Measurements from ENCODE around the gene HPN.
"Not testable (repeated sequence)": the region's sequence is repeated elsewhere in the genome, so short reads cannot be mapped to it uniquely, and the experiment has no call there.

HPN gene

GRCh38 chr19:35013820-35014754, 27.4 kb upstream of the HPN start:
- H3K9me3 ChIP-seq: no peaks in the 10 kb centered on the region
- H3K36me3 ChIP-seq (replicated peaks): peaks cover 94% of the 10 kb centered on the region

DNA sequence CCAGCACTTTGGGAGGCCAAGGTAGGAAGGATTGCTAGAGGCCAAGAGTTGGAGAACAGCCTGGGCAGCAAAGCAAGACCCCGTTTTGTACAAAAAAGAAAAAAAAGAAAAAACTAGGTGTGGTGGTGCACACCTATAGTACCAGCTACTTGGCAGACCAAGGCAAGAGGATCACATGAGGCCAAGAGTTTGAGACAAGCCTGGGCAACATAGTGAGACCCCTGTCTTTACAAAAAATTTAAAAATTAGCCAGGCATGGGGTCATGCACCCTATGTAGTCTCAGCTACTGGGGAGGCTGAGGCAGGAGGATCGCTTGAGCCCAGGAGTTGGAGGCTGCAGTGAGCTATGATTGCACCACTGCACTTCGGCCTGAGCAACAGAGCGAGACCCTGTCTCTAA, 26.7 kb upstream of the HPN start:
- H3K4me3 ChIP-seq; H3K9me3 ChIP-seq; H3K4me1 ChIP-seq; in situ Hi-C loops (cut with MboI; ENCODE audit: low sequenced_read_pairs); H3K27me3 ChIP-seq (ENCODE audit: low read depth); DNase-seq (ENCODE audit: low spot score in 2 of 2): not testable (repeated sequence)
- H3K36me3 ChIP-seq (replicated peaks): peaks cover 94% of the 10 kb centered on the region

More at GRCh38 chr19:35013820-35014754, 27.4 kb upstream of the HPN start:
- in situ Hi-C loops (cut with MboI; ENCODE audit: low sequenced_read_pairs): no loop called here
- no peak for DNase-seq (ENCODE audit: low spot score in 2 of 2)
- Histone ChIP-seq H3K4me3 (no peak overlapping the region), H3K27me3 (ENCODE audit: low read depth) (no peaks in the 10 kb centered on the region), H3K4me1 (no peaks in the 10 kb centered on the region)

- H3K4me1 ChIP-seq: no peaks in the 10 kb centered on the region
- in situ Hi-C loops (cut with MboI; ENCODE audit: low sequenced_read_pairs): no loop called here
- no peaks in the 10 kb centered on the region for H3K9me3 ChIP-seq
- peaks cover 94% of the 10 kb centered on the region for H3K36me3 ChIP-seq (replicated peaks)
- H3K4me3 ChIP-seq: no peak overlapping the region
- no peaks in the 10 kb centered on the region for H3K27me3 ChIP-seq (ENCODE audit: low read depth)
- no peak for DNase-seq (ENCODE audit: low spot score in 2 of 2)
These were observed 26.1 kb upstream of the HPN start for GRCh38 chr19:35015270-35015953.

GRCh38 chr19:35015954-35016351, 25.6 kb upstream of the HPN start:
- in situ Hi-C loops (cut with MboI; ENCODE audit: low sequenced_read_pairs): no loop called here
- H3K4me1 ChIP-seq: no peaks in the 10 kb centered on the region
- H3K4me3 ChIP-seq: no peak overlapping the region
- H3K27me3 ChIP-seq (ENCODE audit: low read depth): no peaks in the 10 kb centered on the region
- H3K9me3 ChIP-seq: no peaks in the 10 kb centered on the region
- H3K36me3 ChIP-seq (replicated peaks): peaks cover 95% of the 10 kb centered on the region
- no peak for DNase-seq (ENCODE audit: low spot score in 2 of 2)

DNA sequence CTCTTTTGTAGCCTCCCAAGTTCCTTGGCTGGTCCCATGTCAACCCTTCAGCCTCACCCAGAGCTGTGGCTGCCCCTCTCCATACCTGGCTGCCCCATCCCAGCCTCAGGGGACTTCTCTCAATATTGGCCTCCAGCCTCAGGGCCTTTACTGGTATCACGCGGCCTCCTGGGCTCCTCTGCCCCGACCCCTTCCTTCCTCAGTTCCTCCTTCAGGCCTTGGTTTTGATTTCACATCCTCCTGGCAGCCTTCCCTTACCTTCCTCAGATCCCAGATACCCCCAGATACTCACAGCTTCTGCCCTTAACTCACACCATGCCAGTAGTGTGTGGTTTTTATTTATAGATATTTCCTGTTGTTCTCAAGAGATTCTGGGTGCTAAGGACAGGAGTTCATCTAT, 24.0 kb upstream of the HPN start:
- DNase-seq (ENCODE audit: low spot score in 2 of 2): no peak
- Histone ChIP-seq H3K4me3 (no peak overlapping the region), H3K9me3 (no peaks in the 10 kb centered on the region), H3K27me3 (ENCODE audit: low read depth) (no peaks in the 10 kb centered on the region), H3K36me3 (replicated peaks) (peaks cover 95% of the 10 kb centered on the region), H3K4me1 (no peaks in the 10 kb centered on the region)
- in situ Hi-C loops (cut with MboI; ENCODE audit: low sequenced_read_pairs): no loop called here

GRCh38 chr19:35018379-35018778, 23.1 kb upstream of the HPN start:
- no peaks in the 10 kb centered on the region for H3K4me1 ChIP-seq
- in situ Hi-C loops (cut with MboI; ENCODE audit: low sequenced_read_pairs): no loop called here
- no peaks in the 10 kb centered on the region for H3K27me3 ChIP-seq (ENCODE audit: low read depth)
- peaks cover 91% of the 10 kb centered on the region for H3K36me3 ChIP-seq (replicated peaks)
- no peak for DNase-seq (ENCODE audit: low spot score in 2 of 2)
- H3K4me3 ChIP-seq: no peak overlapping the region
- no peaks in the 10 kb centered on the region for H3K9me3 ChIP-seq

GRCh38 chr19:35019144-35019543, 22.4 kb upstream of the HPN start:
- no peak for DNase-seq (ENCODE audit: low spot score in 2 of 2)
- in situ Hi-C loops (cut with MboI; ENCODE audit: low sequenced_read_pairs): no loop called here
- H3K9me3 ChIP-seq: no peaks in the 10 kb centered on the region
- no peaks in the 10 kb centered on the region for H3K4me1 ChIP-seq
- H3K27me3 ChIP-seq (ENCODE audit: low read depth): no peaks in the 10 kb centered on the region
- H3K36me3 ChIP-seq (replicated peaks): peaks cover 91% of the 10 kb centered on the region
- no peak overlapping the region for H3K4me3 ChIP-seq

GRCh38 chr19:35021016-35021415, 20.5 kb upstream of the HPN start:
- H3K4me3 ChIP-seq: no peak overlapping the region
- no peaks in the 10 kb centered on the region for H3K27me3 ChIP-seq (ENCODE audit: low read depth)
- no peak for DNase-seq (ENCODE audit: low spot score in 2 of 2)
- no peaks in the 10 kb centered on the region for H3K4me1 ChIP-seq
- in situ Hi-C loops (cut with MboI; ENCODE audit: low sequenced_read_pairs): no loop called here
- H3K36me3 ChIP-seq (replicated peaks): peaks cover 90% of the 10 kb centered on the region
- H3K9me3 ChIP-seq: no peaks in the 10 kb centered on the region

DNA sequence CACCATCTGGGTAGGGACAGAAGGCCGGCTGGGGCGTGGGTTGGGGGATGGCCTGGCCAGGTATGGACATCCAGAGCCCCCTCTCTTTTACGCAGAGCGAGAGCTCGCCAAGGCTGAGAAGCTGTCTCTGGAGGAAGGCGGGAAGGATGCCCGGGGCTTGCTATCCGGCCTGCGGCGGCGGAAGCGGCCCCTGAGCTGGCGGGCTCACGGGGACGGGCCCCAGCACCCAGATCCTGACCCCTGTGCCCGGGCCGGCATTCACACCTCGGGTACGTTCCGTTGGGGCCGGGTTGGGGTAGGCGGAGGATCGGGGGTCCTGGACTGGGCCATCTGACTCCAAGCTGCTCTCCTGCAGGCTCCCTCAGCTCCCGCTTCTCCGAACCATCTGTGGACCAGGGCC, 19.9 kb upstream of the HPN start:
- H3K36me3 ChIP-seq (replicated peaks): peaks cover 90% of the 10 kb centered on the region
- DNase-seq (ENCODE audit: low spot score in 2 of 2): no peak
- in situ Hi-C loops (cut with MboI; ENCODE audit: low sequenced_read_pairs): no loop called here
- no peak overlapping the region for H3K4me3 ChIP-seq
- no peaks in the 10 kb centered on the region for H3K4me1 ChIP-seq
- no peaks in the 10 kb centered on the region for H3K27me3 ChIP-seq (ENCODE audit: low read depth)
- no peaks in the 10 kb centered on the region for H3K9me3 ChIP-seq

DNA sequence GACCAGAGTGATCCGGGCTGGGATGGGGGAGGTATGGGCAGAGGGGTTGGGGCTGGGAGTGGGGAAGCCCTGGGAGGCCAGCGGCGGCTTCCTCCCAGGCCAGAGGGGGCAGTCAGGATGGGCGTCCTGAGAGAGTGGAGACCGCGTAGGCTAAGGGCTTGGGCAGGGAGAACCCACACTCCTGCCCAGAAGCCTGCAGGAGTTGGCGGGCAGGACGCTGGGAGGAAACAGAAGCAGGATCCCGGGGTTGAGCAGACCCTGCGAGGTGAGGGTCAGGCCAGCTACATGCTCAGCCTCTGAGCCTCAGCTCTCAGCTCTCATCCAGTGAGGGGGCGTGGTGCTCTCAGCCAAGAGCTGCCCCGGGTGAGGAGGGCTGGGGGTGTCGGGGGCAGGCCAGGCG, 19.1 kb upstream of the HPN start:
- no peak overlapping the region for H3K4me3 ChIP-seq
- peaks cover 92% of the 10 kb centered on the region for H3K36me3 ChIP-seq (replicated peaks)
- in situ Hi-C loops (cut with MboI; ENCODE audit: low sequenced_read_pairs): no loop called here
- H3K4me1 ChIP-seq: no peaks in the 10 kb centered on the region
- H3K27me3 ChIP-seq (ENCODE audit: low read depth): no peaks in the 10 kb centered on the region
- no peak for DNase-seq (ENCODE audit: low spot score in 2 of 2)
- no peaks in the 10 kb centered on the region for H3K9me3 ChIP-seq

DNA sequence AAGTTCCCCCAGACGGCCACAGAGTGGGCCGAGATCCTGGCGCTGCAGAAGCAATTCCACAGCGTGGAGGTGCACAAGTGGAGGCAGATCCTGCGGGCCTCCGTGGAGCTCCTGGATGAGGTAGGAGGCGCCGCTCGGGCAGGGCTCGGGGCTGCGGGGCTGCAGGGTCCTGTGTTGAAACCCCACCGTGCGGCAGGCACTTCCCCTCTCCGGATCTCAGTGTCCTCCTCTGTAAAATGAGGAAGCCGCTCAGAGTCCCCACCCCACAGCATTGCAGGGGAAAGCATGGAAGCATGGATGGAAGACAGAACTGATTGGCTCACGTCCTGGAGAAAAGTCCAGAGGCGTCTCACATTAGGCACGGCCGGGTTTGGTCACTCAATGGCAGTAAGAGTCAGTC, 18.1 kb upstream of the HPN start:
- H3K9me3 ChIP-seq: no peaks in the 10 kb centered on the region
- H3K4me1 ChIP-seq: no peaks in the 10 kb centered on the region
- no peaks in the 10 kb centered on the region for H3K27me3 ChIP-seq (ENCODE audit: low read depth)
- H3K36me3 ChIP-seq (replicated peaks): peaks cover 92% of the 10 kb centered on the region
- H3K4me3 ChIP-seq: no peak overlapping the region
- DNase-seq (ENCODE audit: low spot score in 2 of 2): no peak
- in situ Hi-C loops (cut with MboI; ENCODE audit: low sequenced_read_pairs): no loop called here

DNA sequence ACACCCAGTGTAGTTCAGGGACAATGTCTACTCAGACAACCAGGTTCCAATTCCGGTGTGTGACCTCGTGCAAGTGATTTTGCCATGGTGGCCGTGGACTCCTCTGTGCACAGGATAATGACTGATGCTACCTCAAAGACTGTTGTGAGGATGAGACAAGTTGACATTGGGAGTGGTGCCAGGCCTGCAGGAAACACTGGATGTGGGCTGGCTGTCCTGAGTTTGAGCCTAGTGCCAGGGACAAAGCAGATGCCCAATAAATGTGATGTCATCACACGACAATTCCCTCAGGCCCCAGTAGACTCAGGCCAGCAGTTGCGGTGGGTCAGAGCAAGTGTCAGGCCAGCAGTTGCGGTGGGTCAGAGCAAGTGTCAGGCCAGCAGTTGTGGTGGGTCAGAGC, 17.4 kb upstream of the HPN start:
- Histone ChIP-seq H3K4me3 (no peak overlapping the region), H3K9me3 (no peaks in the 10 kb centered on the region), H3K4me1 (no peaks in the 10 kb centered on the region), H3K36me3 (replicated peaks) (peaks cover 85% of the 10 kb centered on the region), H3K27me3 (ENCODE audit: low read depth) (no peaks in the 10 kb centered on the region)
- in situ Hi-C loops (cut with MboI; ENCODE audit: low sequenced_read_pairs): no loop called here
- DNase-seq (ENCODE audit: low spot score in 2 of 2): no peak

DNA sequence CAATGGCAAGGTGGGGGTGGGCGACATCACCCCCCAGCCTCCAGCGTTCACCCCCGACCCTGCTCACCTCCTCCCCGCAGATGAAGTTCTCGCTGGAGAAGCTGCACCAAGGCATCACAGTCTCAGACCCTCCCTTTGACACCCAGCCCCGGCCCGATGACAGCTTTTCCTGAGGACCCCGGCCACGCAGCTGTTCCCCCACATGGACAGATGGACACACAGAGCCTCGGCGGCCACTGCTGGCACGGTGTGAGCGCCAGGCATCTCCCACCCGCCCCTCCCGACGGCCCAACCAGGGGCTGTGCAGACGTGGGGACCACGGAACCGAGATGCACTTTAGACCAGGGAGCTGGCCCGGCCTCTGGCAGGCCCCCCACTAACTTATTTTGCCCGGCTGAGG, 15.6 kb upstream of the HPN start:
- Histone ChIP-seq H3K4me1 (no peaks in the 10 kb centered on the region; the same call in 1 of the 2 replicates), H3K27me3 (ENCODE audit: low read depth) (no peaks in the 10 kb centered on the region), H3K9me3 (no peaks in the 10 kb centered on the region), H3K4me3 (no peak overlapping the region), H3K36me3 (replicated peaks) (peaks cover 68% of the 10 kb centered on the region)
- no peak for DNase-seq (ENCODE audit: low spot score in 2 of 2)
- in situ Hi-C loops (cut with MboI; ENCODE audit: low sequenced_read_pairs): no loop called here

DNA sequence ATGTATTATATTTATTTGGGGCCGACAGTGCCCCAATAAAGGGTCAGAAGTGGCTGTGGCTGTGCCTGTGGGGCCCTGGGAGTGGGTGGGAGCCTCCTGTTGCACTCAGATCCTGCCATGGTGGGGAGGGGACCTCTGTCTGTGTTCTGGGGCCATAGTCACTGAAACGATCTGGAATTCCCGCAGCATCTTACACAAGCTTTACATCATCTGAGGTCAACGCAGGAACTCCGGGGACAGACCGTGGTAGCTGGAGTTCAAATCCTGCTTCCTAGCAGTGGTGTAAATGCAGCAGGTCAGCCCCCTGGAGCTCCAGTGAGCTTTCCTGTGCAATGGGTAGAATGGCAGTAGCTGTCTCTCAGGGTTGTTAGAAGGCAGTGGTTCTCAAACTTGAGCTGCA, 15.1 kb upstream of the HPN start:
- Histone ChIP-seq H3K36me3 (replicated peaks) (peaks cover 63% of the 10 kb centered on the region), H3K4me3 (no peak overlapping the region), H3K9me3 (no peaks in the 10 kb centered on the region), H3K4me1 (peaks cover 4% of the 10 kb centered on the region), H3K27me3 (ENCODE audit: low read depth) (no peaks in the 10 kb centered on the region; the same call in 1 of the 2 replicates)
- in situ Hi-C loops (cut with MboI; ENCODE audit: low sequenced_read_pairs): no loop called here
- no peak for DNase-seq (ENCODE audit: low spot score in 2 of 2)

Data from HAP-1 (cell line).